DMS153 (cell line): ENCODE measurements around the gene SHISA9.
A peak's percentile ranks its signal among the peaks of the same experiment; 100 is the strongest.

Experiments
- DNase-seq: peaks from one replicate; lab custom pipeline; 2025; lab: John Stamatoyannopoulos, UW

Gene SHISA9

GRCh38 chr16:12951976-12952375, 50.6 kb downstream of the SHISA9 start:
- DNase-seq, result no peak

GRCh38 chr16:12958366-12958765, 57.0 kb downstream of the SHISA9 start:
- DNase-seq, result no peak

- no peak for DNase-seq
These were observed 57.7 kb downstream of the SHISA9 start for GRCh38 chr16:12959072-12959471.

GRCh38 chr16:12961626-12962025, 60.2 kb downstream of the SHISA9 start:
- DNase-seq, result no peak

GRCh38 chr16:12964461-12964860, 63.1 kb downstream of the SHISA9 start:
- DNase-seq, result no peak

GRCh38 chr16:12965274-12965804, 63.9 kb downstream of the SHISA9 start:
- no peak for DNase-seq

- DNase-seq, result peak; percentile 86
These were observed 69.8 kb downstream of the SHISA9 start for GRCh38 chr16:12971241-12971640.

- DNase-seq, result no peak
These were observed 70.8 kb downstream of the SHISA9 start for GRCh38 chr16:12972246-12972645.

- DNase-seq, result no peak
These were observed 74.4 kb downstream of the SHISA9 start for GRCh38 chr16:12975766-12976165.

GRCh38 chr16:12976496-12976895, 75.1 kb downstream of the SHISA9 start:
- DNase-seq, result no peak

- DNase-seq, result no peak
These were observed 75.5 kb downstream of the SHISA9 start for GRCh38 chr16:12976936-12977335.

GRCh38 chr16:12985516-12985915, 84.1 kb downstream of the SHISA9 start:
- DNase-seq, result no peak

GRCh38 chr16:12988071-12988470, 86.7 kb downstream of the SHISA9 start:
- DNase-seq, result no peak

GRCh38 chr16:12992066-12992465, 90.7 kb downstream of the SHISA9 start:
- no peak for DNase-seq

- no peak for DNase-seq
These were observed 93.0 kb downstream of the SHISA9 start for GRCh38 chr16:12994402-12994801.

- no peak for DNase-seq
These were observed 94.4 kb downstream of the SHISA9 start for GRCh38 chr16:12995721-12996372.

GRCh38 chr16:12998361-12999085, 97.1 kb downstream of the SHISA9 start:
- DNase-seq, result no peak

- no peak for DNase-seq
These were observed 98.0 kb downstream of the SHISA9 start for GRCh38 chr16:12999368-12999767.

- DNase-seq, result no peak
These were observed 104.4 kb downstream of the SHISA9 start for GRCh38 chr16:13005721-13006247.

GRCh38 chr16:13012601-13013000, 111.2 kb downstream of the SHISA9 start:
- DNase-seq, result no peak

GRCh38 chr16:13013043-13013442, 111.6 kb downstream of the SHISA9 start:
- no peak for DNase-seq

- no peak for DNase-seq
These were observed 113.1 kb downstream of the SHISA9 start for GRCh38 chr16:13014476-13014875.

GRCh38 chr16:13018026-13018425, 116.6 kb downstream of the SHISA9 start:
- DNase-seq, result no peak
